Lower leg skin (tissue), 4 donors: ENCODE measurements around the gene CEP192. TPM values are rescaled to one million over a fixed set of nuclear protein-coding genes. Genes with fewer than 3 reads are reported as not detected.

Experiments used
- DNase-seq, 2 donors: peaks; one replicate each; pipeline ENCODE4 v3.0.0-alpha.2; 2019; ENCODE audit warnings: low spot score in 2 of 2
- H3K4me3 ChIP-seq: fragments of 200-600 bp; sonication (generic); 2 replicates; pipeline ENCODE4 v1.5.1; 2017; ENCODE audit warnings: mild to moderate bottlenecking, low read depth; ENCODE audit not compliant: poor library complexity, severe bottlenecking
- CTCF ChIP-seq, 3 donors: fragments of 450-650 bp; IDR thresholded peaks; one replicate each; pipeline ENCODE4 v1.5.1; 2016; ENCODE audit warnings: antibody characterized with exemption in 3 of 3, mild to moderate bottlenecking in 3 of 3, moderate library complexity in 2 of 3
- POLR2A ChIP-seq, 2 donors: fragments of 450-650 bp; IDR thresholded peaks; one replicate each; pipeline ENCODE4 v1.6.1; 2016 to 2017; ENCODE audit warnings: antibody characterized with exemption in 2 of 2, mild to moderate bottlenecking in 1 of 2, moderate library complexity in 1 of 2
- WGBS, 2 donors: methylation state at CpG; one replicate each; pipeline ENCODE4 v1.1.5; 2018; 5-methylcytosine and 5-hydroxymethylcytosine counted together
- intact Hi-C: fragments of 100-400 bp; cut with DNase I; formaldehyde crosslinking; loops from one replicate; pipeline ENCODE4 v1.15.0; 2023; ENCODE audit warnings: low total_unique reads
- total RNA-seq, 4 donors: library from RNA; depleted of rRNA; stranded (reverse); fragments of >200 nt; gene quantifications; one replicate each; pipeline ENCODE4 v1.1.0, GENCODE V29; 2016

The CEP192 gene
- total RNA-seq, 4 donors from 2014 or later = 12.6 to 17.5 (median 14.8) TPM

- TF ChIP-seq CTCF (IDR thresholded peaks at IDR 0.05) = no peak
- TF ChIP-seq POLR2A (IDR thresholded peaks at IDR 0.05) = no peak
- no peak for DNase-seq
- intact Hi-C loops = no loop called here
- H3K4me3 ChIP-seq = no peak overlapping the region
- 86 to 89% methylated on average over 4 of the region's 4 CpGs for WGBS, 2 donors
These were observed 154.6 kb downstream of the CEP192 start for GRCh38 chr18:13145636-13146190.

DNA sequence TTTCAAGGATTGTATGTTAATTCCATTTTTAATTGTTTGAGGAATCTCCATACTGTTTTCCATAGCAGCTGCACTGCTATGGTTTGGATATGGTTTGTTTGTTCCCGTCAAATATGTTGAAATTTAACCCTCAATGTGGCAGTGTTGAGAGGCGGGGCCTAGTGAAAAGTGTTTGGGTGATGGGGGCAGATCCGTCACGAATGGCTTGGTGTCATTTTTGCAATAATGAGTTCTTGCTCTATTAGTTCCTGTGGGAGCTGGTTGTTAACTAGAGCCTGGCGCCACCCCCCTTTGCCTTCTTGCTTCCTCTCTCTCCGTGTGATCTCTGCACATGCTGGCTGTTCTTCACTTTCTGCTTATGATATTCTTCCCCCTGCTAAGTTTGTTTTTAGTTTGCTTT lies 156.0 kb downstream of the CEP192 start:
- intact Hi-C loops = no loop called here
- no peak for TF ChIP-seq CTCF (IDR thresholded peaks at IDR 0.05)
- TF ChIP-seq POLR2A (IDR thresholded peaks at IDR 0.05) = no peak
- H3K4me3 ChIP-seq = no peak overlapping the region
- WGBS, 2 donors = 42 to 43% methylated on average over 6 of the region's 6 CpGs
- DNase-seq = no peak

- H3K4me3 ChIP-seq = no peak overlapping the region
- 88 to 92% methylated on average over 5 of the region's 5 CpGs for WGBS, 2 donors
- no peak for TF ChIP-seq CTCF (IDR thresholded peaks at IDR 0.05)
- no peak for TF ChIP-seq POLR2A (IDR thresholded peaks at IDR 0.05)
- DNase-seq = no peak
- intact Hi-C loops = no loop called here
These were observed 160.5 kb downstream of the CEP192 start for GRCh38 chr18:13151656-13152055.

DNA sequence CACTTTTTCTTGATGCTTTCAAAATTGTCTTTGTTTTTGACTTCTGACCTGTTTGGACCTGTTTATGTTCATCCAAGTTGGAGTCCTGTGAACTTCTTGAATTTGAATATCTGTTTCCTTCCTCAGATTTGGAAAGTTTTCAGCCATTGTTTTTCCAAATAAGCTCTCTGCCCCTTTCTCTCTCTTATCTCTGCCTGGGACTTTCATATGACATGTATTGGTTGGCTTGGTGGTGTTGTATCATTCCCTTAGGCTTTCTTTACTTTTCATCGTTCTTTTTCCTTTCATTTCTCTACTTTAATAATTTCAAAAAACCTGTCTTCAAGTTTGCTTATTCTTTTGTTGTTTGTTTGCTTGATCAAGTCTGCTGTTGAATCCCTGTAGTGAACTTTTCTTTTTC lies 167.3 kb downstream of the CEP192 start:
- WGBS, 2 donors = 88 to 96% methylated on average over 1 of the region's 1 CpG
- DNase-seq = no peak
- intact Hi-C loops = no loop called here
- H3K4me3 ChIP-seq = no peak overlapping the region
- no peak for TF ChIP-seq POLR2A (IDR thresholded peaks at IDR 0.05)
- TF ChIP-seq CTCF (IDR thresholded peaks at IDR 0.05) = no peak

- intact Hi-C loops = no loop called here
- 32 to 39% methylated on average over 5 of the region's 5 CpGs for WGBS, 2 donors
These were observed 168.4 kb downstream of the CEP192 start for GRCh38 chr18:13159579-13159978.

More at GRCh38 chr18:13159579-13159978, 168.4 kb downstream of the CEP192 start:
- no peak overlapping the region for H3K4me3 ChIP-seq
- TF ChIP-seq POLR2A (IDR thresholded peaks at IDR 0.05) (no peak), CTCF (IDR thresholded peaks at IDR 0.05) (no peak)
- DNase-seq = no peak
